Nucleus accumbens (tissue), 56 donors: ENCODE results near the gene RBMS3.

ENCODE experiments used
- DNase-seq, 56 donors: peaks; one replicate each; lab custom pipeline; 2025; lab: John Stamatoyannopoulos, UW

RBMS3 gene

DNA sequence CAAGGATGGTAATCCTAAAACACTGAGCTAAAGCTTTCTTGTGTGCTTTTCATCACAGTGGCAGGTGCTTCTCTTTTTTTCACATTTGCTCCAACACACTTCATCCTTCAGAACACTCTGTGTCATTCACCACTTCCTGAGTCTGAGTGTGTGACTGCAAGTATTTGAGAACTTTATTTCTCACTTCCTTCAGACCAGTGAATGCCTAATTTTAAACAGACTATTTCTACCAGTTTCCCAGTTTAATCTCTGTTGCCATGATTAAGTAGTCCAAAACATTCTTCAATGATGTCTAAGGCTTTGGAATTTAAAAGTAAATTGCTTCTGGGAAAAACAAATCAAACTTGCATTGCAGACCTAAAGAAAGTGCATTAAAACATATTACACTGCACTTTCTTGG lies 541.2 kb downstream of the RBMS3 start:
- DNase-seq: no peak

DNA sequence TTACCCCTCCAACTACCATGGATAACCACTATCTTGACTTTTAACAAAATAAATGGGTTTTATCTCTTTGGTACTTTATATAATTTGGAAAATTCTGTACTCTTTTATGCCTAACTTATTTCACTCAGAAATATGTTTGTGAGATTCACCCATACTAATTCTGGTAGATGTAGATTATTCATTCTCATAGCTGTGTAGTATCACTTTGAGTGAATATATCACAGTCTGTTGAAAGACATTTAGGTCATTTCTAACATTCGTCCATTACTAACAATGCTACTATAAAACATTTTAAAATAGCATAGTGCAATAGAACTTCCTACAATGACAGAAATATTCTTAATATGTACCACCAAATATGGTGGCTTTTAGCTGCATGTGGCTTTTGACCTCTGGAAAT lies 542.4 kb downstream of the RBMS3 start:
- DNase-seq: no peak

DNA sequence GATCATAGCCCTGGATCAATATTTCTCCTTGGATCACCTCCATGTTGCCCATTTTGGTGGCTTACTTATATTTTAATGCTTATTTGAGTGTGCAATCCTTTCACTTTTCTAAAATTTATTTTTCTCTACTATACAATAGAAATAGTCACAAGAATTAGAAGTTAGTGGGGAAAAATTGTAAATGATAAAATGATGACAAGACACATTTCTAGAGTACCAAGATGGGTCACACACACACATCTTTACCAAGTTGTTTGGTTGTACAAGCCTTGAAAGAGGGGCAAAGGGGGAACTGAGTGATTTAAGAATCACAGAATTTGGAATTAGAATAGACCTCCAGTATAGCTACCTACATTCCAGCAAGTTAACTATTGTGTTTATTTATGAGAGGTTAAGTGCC lies 545.8 kb downstream of the RBMS3 start:
- no peak for DNase-seq

DNA sequence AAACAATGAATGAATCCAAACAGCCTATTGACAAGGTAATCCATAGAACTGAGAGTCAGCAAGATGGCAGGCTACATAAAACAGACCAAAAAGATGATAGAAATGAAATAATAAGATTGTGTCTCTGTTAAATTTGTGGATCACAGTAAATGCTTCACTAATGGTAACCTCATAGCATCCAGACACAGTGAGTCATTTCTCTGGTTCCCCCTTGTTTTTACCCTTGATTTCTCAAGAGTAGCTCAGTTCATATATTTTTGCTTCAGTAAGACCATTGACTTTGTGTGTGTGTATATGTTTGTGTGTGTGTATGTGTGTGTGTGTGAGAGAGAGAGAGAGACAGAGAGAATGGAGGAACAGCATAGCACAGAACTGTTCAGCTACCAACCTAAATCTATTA lies 546.9 kb downstream of the RBMS3 start:
- no peak for DNase-seq

DNA sequence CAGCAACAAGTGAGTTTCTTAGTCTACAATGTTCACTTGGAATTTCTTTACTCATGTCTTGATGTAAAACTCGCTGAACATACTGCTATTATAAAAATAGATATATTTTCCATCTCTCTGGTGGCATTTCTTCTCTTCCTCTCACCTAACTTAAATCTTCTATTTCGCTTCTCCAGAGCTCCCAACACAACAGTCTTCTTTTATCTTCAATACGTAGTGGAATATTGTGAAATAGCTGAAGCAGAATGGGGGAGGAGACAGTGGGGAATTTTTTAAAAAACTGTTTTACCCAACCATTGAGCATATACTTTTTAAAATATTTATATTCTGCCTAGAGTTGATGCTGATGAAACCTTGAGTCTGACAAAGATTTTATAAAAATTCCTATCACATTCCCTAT lies 548.5 kb downstream of the RBMS3 start:
- DNase-seq: no peak

DNA sequence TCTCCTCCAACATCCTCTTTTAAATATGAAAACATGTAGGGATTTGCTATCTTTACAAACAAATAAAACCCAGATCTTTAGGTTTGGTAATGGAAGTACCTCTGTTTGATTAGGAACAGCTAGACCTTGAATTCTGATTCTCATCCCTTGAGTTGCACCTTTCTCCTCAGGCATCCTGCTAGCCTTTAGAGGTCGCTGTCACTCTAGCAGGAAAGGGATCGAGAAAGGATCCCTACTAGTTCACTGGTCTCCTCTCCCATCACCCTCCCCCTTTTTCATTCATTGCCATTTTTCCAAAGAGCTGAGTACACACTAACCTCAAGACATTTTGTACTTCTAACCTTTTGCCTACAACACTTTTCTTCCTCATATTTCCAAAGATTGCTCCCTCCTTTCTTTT lies 569.8 kb downstream of the RBMS3 start:
- no peak for DNase-seq

DNA sequence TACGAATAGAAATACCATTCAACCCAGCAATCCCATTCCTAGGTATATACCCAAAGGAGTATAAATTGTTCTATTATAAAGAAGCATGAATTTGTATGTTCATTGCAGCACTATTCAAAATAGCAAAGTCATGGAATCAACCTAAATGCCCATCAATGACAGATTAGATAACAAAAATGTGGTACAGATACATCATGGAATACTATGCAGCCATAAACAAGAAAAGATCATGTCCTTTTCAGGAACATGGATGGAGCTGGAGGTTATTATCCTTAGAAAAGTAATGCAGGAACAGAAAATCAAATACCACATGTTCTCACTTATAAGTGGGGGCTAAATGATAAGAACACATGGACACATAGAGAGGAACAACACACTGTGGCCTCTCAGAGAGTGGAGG lies 571.9 kb downstream of the RBMS3 start:
- DNase-seq: no peak

DNA sequence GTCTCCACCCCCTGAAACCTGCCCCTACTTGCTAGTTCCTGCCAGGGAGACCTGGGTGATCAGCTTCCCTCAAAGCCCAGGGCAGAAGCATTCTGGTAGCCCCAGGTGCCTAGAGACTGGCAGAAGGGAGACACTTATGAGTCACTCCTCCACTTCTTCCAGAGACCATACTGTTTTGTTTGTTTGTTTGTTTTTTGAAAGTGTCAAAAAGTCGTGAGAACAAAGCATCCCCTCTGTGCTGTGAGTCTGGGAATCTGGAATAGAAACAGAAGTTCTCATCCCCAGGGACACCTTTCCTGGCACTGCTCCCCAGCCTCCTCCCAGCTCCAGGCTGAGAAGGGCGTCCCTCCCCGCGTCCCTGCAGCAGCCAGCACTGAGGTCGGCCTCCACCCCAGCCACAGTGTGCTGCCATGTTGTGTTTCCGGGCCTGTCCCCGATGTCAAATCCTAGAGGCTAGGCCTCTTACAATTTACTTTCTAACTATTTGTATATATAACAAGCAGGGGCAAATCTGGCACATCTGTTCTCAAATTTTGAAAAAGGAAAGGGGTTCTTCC lies 573.0 kb downstream of the RBMS3 start:
- DNase-seq: no peak

DNA sequence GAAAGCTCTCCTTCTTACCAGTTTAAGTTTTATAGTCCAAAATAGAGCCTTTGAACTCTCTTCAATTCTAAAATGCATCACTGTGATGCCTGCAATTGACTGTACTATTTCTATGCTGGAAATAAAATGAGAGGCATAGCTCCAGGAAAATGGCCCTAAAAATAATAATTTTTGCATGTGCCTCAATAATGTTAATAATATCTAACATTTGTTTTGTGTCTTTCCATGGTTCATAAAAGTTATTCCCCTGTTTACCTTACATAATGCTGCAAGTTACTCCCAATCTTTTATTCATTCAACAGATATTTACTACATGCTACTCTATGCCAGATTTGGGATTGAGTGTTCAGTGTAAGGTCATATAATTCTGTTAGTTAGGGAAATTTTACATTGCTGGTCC lies 574.0 kb downstream of the RBMS3 start:
- no peak for DNase-seq

DNA sequence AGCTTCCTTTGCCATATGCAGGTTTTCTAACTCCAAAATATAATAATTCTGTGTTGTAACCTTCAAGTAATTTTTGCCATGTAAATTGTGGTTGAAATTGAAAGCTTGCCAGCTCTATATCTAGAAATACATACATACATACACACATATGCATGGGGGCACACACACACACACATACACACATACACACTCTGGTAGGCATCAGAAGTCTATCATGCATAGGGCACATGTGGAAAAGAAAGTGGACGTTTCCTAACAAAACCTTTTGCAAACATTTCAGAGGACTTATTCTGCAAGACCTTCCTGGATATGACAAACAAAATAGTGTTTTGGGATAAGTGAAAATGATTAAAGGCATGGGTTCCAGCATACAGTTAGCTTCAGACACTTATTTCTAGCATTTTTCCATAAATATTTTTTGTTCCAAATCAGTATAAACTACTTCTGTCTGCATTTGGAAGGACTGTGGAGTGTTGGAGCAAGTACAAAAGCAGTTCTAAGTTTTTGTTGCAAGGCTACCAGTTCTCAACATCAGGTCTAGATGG lies 578.9 kb downstream of the RBMS3 start:
- DNase-seq: no peak

DNA sequence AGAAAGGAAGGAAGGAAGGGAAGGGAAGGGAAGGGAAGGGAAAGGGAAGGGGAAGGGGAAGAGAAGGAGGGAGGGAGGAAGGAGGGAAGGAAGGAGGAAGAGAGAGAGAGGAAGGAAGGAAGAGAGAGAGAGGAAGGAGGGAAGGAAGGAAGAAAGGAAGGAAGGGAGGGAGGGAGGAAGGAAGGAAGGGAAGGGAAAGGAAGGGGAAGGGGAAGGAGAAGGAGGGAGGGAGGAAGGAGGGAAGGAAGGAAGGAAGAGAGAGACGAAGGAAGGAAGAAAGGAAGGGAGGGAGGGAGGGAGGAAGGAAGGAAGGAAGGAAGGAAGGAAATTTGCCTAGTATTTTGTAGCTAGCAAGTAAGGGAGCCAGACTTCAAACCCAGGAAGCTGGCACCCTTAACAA lies 583.9 kb downstream of the RBMS3 start:
- no peak for DNase-seq

DNA sequence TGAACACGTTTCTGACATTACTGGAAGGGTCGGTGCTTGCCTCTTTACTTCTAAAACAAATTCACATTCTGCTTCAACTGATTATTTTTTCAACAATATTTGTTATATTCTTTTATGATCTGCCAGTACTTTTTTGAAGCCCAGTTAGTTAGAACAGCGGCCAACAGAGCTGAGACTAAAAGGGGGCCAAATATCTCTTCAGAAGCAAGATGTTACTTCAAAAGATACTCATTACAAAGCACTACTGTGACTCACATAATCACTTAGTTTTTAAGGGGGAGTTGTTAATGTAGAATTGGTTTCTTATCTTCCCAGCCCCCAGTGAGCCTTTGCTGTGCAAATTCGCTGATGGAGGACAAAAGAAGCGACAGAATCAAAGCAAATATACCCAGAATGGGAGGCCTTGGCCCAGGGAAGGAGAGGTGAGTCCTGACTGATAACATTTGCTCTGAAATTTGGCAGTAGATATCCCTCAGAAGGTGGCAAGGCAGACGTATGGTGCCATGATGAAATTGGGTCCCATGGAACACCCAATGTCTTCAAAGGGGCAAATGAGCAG lies 587.8 kb downstream of the RBMS3 start:
- no peak for DNase-seq

DNA sequence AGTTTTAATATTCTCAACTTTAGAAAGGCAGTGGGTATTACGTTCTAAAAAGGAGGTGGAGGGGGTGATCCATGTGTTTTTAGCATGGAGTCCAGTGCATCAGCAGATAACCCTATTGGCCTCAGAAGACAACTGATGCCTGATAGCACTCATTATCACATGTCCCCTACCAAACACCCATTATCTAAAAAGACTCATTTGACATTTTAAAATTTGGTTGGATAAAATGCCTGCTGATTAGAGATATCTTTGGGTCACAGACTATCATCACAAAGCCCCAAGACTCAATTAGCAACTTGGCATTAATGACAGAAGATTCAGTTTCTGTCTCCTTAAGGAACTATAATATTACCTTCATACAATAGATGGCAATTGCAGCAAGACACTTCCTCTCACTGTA lies 589.3 kb downstream of the RBMS3 start:
- no peak for DNase-seq

DNA sequence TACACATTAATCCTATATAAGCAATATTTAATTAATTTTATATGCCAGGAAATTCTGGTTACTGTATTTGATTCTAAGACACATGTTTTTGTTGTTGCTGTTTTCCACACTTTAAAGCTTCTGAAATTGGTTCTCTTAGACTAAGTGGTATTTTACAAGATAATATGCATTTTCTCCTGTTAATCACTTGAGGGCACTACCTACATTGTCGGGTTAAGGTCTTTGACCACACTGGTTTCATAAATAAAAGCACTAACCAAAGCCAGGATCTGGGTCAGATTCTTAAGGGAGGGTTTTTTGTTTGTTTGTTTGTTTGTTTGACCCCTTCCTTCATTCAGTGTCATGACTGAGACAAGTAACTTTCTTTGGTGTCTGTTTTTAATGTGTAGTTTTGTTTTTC lies 590.2 kb downstream of the RBMS3 start:
- no peak for DNase-seq

DNA sequence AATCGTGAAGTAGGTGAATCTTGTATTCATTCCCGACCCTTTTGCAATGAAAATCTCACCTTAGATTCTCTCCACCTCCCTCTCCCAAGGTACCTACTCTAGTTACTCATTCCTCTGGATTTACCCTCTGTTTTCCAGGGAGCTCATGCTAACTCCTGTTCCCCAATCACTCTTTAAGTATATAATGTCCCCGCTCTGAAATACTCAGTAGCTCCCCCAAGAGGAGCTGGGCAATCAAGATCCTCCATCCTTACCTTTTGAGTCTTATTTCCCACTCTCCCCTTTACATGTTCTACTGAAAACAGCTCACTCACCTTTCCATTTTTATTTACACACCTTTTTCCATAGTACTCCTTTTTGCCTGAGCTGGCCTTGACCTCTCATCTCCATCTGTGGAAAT lies 599.9 kb downstream of the RBMS3 start:
- no peak for DNase-seq

DNA sequence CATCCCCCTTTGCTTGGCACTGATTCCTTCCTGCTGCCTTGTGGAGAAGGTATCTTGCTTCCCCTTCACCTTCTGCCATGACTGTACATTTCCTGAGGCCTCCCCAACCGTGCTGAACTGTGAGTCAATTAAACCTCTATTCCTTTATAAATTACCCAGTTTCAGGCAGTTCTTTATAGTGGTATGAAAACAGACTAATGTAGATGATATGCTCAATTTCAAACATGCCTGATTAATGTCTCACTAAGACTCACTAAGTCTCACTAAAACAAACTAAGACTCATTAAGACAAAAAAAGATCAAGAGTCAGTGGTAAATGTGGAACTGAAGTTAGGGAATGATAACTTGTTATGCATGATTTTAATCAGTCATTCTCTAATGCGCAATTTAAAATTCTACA lies 606.6 kb downstream of the RBMS3 start:
- no peak for DNase-seq

DNA sequence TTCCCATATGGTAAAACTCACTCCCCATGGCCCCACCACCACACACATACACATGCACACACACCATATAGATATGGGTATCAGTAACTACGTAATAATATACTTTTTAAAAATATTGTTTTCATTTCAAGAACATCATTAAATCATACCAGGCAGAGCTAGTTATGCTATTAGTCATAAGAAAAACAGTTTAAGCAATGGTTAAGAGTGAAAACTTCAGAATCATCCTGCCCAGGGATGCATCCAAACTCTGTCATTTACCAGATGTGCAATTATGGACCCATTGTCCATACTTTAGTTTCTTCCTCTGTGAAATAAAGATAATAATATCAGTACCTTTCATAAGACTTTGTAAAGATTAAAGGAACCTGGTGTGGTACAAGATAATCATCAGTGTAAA lies 608.3 kb downstream of the RBMS3 start:
- no peak for DNase-seq

DNA sequence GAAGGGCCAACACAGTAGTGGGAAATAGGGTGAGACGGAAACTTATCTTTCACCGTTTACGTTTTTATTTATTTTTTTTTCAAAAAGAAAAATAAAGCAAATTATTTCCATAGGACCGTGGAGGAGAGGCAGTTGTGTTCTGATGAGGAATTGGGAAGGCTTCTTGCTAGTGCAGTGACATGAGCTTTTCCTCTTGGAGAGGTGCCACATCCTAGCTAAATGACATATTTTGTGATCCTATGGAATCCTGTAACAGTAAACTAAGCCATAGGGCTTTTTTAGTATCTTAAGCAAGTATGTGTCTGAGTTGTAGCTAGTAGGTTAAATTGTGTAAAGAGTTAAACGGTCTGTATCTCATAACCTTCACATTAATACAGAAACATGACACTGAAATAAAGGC lies 609.9 kb downstream of the RBMS3 start:
- no peak for DNase-seq

DNA sequence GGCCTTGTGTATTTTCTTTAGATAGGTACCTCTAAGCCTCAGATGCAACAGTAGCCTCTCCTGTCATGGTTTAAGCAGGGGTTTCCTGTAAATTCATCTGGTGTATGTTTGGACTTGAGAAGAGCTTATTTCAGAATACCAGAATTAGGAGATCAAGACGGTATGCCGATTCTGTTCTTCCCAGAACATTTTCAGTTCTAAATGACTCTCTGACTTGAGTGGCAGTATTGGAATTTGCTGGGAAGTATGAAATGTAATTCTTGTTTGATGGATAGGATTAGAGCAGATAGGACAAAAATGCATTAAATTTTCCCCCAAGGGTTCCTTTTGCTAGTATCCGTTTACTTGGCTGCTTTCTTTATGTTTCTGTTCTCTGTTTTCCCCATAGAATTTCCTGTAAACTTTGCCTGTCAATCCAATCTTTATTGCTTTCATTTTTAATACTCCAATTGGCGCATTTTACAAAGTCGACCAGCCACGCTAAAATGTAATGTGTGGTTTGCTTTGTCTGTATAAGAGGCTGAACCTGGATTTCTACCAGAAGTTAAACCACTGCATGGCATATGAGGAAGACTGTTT lies 612.2 kb downstream of the RBMS3 start:
- DNase-seq: no peak

DNA sequence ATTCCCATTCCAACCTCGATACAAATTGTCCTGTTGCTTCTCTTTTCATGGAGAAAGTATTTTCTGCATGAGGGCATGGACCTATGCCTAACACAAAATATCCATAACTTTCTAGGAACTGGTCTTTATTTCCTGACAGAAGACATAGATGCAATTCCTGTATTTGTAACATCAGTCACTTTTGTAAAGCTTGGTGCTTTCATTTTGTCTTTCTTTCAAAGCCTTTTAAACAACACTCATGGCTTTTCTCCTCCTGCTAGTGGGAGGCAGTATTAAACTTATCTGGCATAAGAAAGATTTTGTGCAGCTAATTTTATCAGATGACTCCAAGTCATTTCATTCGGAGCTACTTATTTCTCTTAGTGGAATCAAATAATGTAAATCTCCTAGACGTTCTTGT lies 616.0 kb downstream of the RBMS3 start:
- no peak for DNase-seq

DNA sequence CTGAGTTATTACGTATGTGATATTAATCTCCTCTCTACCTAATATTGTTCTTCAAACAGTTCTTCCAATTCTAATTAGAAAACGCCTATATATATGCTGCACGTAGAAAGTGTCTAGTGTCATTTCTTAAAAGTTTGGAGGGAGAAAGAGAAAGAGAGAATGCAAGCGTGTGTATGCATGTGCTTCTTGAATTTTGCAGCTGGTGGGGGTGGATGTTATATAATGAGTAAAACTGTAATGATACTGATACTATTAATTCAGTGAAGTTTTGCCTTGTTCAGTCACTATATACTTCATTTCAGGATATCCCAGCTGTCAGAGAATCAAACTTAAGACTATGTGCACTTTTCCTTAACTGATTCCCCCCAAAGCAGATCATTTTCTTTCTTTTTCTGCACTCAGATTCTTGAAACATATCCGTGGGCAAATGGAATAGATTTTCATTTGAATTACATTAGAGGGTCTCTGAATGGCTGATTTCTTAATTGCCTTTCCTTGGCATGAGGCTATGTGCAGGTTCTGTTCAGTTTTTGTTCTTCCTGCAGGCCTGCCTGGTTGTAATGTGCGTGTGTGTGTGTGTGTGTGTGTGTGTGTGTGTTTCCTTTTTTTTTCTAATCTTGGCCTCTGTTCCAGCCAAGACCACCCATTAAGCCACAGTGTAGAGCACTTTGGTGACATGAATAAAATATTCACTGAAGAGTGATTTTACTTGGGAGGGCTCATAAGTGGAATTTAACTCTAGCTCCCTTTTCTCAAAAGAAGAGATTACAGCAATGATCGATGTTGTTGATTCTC lies 617.5 kb downstream of the RBMS3 start:
- DNase-seq: no peak

DNA sequence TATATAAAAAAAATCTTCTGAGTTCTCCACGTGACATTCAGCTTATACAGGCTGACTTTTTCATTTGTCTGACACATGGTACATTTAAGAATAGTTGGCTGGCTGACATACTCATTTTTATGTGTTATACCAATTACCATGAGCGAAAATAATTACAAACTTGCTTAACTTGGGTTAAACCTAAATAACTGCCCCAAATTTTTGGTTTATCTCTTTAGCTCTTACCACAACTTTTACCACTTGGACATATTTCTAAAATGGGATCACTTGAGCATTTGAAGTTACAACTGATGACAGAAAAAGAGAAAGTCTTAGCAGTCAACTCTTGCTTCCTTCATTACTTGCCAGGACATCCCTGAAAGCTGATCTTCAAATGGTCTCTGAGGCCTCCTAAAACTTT lies 618.1 kb downstream of the RBMS3 start:
- no peak for DNase-seq
